ENCODE measurements around the gene SPARC.

DNA sequence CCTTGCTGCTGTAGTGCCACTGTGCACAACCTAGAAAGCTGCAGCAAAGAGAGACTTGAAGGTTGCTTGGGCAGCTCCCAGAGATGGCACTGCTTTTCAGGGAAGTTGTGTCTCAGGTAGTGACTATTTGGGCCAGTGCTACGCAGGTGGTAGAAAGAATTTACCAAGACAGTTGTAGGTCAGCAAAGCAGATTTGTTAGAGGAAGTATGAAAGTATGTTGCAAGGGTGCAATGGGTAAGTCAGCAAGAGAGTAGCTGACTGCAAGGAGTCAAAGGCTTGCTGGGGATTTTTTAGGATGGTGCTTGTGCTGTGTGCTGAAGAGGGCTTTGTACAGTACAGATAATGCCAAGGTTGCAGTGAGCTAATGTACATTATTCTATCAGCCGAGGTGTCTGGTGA, 33.5 kb upstream of the SPARC start:
- TF ChIP-seq EZH2phosphoT487 (IDR thresholded peaks at IDR 0.05; ENCODE audit: insufficient read depth, low read depth), result no peak
- TF ChIP-seq EZH2 (IDR thresholded peaks at IDR 0.05; ENCODE audit: insufficient read depth, poor library complexity, severe bottlenecking), result no peak

Data from GM23248 (cell line).